K562 (cell line): Measurements from ENCODE around the gene H3-3A. TPM values are rescaled to one million over a fixed set of nuclear protein-coding genes. Genes with fewer than 3 reads are reported as not detected.

Experiments used
- ADNP ChIP-seq: fragments of 200-800 bp; sonication (Bioruptor generic); IDR thresholded peaks from 2 replicates; pipeline ENCODE4 v1.6.1; 2016; ENCODE audit warnings: missing genetic modification characterization, missing compliant biosample characterization
- CTBP1 ChIP-seq: fragments of 450-650 bp; IDR thresholded peaks from 2 replicates; pipeline ENCODE4 v1.6.1; 2016; ENCODE audit warnings: borderline replicate concordance
- HDAC2 ChIP-seq: fragments of 450-650 bp; IDR thresholded peaks from 2 replicates; pipeline ENCODE4 v1.6.1; 2016; ENCODE audit warnings: mild to moderate bottlenecking
- HDAC8 ChIP-seq: fragments of 450-650 bp; IDR thresholded peaks from 2 replicates; pipeline ENCODE4 v1.6.1; 2016; ENCODE audit warnings: mild to moderate bottlenecking, missing genetic modification characterization, moderate library complexity, missing compliant biosample characterization
- KDM2B ChIP-seq: fragments of 250-450 bp; sonication (Bioruptor Pico); IDR thresholded peaks from 2 replicates; pipeline ENCODE4 v1.8.0; 2021; ENCODE audit warnings: mild to moderate bottlenecking, moderate library complexity
- MLLT1 ChIP-seq, 2 experiments: fragments of 450-650 bp; IDR thresholded peaks; 2 replicates each; pipeline ENCODE4 v1.6.1; 2016
- NR3C1 ChIP-seq: sonication (generic); formaldehyde crosslinking; IDR thresholded peaks from 2 replicates; pipeline ENCODE4 v1.8.1; 2022; ENCODE audit warnings: missing genetic modification reagents
- SMARCC2 ChIP-seq: fragments of 450-650 bp; IDR thresholded peaks from 2 replicates; pipeline ENCODE4 v1.6.1; 2017; ENCODE audit warnings: antibody characterized with exemption, moderate library complexity, mild to moderate bottlenecking, low read depth
- ZKSCAN8 ChIP-seq: fragments of 200-800 bp; sonication (Bioruptor generic); IDR thresholded peaks from 2 replicates; pipeline ENCODE4 v1.6.1; 2016; ENCODE audit warnings: missing genetic modification characterization, missing compliant biosample characterization
- ZNF644 ChIP-seq: fragments of 200-800 bp; sonication (Bioruptor generic); IDR thresholded peaks from 2 replicates; pipeline ENCODE4 v1.6.1; 2016; ENCODE audit warnings: low read depth, missing genetic modification characterization, missing compliant biosample characterization
- polyA plus RNA-seq, 8 experiments: library from polyadenylated mRNA; depleted of rRNA in 4 of 8; stranded (reverse) in 5 of 8; unstranded in 3 of 8; fragments of >200 nt; fragmentation: Nextera tagmentation in 2 of 8; fragmentation: Illumina TruSeq in 1 of 8; extraction: Ambion mirVana in 2 of 8; extraction: Trizol in 1 of 8; gene quantifications; 2 replicates each; pipeline versions ENCODE4 v1.2.1 to v1.2.3, GENCODE V29; 2011 to 2014; ENCODE audit warnings: inconsistent platforms in 1 of 8, missing spikeins in 1 of 8
- total RNA-seq, 7 experiments: library from RNA; depleted of rRNA in 6 of 7; stranded (reverse); fragments of >200 nt in 6 of 7; fragmentation: Illumina TruSeq in 2 of 7; extraction: Trizol in 2 of 7; gene quantifications; 2 replicates each; pipeline versions ENCODE4 v1.2.1 to v1.2.3, GENCODE V29; 2011 to 2021; ENCODE audit warnings: low replicate concordance in 1 of 7
- TF ChIP-seq, protein P1 (sequence below): fragments of 250-450 bp; sonication (Bioruptor Pico); IDR thresholded peaks from 2 replicates; pipeline ENCODE4 v1.4.0; 2020; ENCODE audit warnings: mild to moderate bottlenecking, moderate library complexity
- TF ChIP-seq, protein P2 (sequence below): fragments of 450-650 bp; formaldehyde crosslinking; IDR thresholded peaks from 2 replicates; pipeline ENCODE4 v1.4.0; 2020; ENCODE audit warnings: mild to moderate bottlenecking
- TF ChIP-seq, protein P3 (sequence below): sonication (generic); formaldehyde crosslinking; IDR thresholded peaks from 2 replicates; pipeline ENCODE4 v1.8.0; 2023; ENCODE audit warnings: missing genetic modification reagents, mild to moderate bottlenecking, borderline replicate concordance
- TF ChIP-seq, protein P4 (sequence below): sonication (generic); formaldehyde crosslinking; IDR thresholded peaks from 2 replicates; pipeline ENCODE4 v1.9.0; 2022; ENCODE audit warnings: mild to moderate bottlenecking, missing genetic modification reagents

The H3-3A gene
- total and polyA plus RNA-seq, 9 of the 15 experiments (the other 6 are each of a cell fraction or from before 2014, with no cell fraction given) = 426 to 1,083 (median 591) TPM

DNA sequence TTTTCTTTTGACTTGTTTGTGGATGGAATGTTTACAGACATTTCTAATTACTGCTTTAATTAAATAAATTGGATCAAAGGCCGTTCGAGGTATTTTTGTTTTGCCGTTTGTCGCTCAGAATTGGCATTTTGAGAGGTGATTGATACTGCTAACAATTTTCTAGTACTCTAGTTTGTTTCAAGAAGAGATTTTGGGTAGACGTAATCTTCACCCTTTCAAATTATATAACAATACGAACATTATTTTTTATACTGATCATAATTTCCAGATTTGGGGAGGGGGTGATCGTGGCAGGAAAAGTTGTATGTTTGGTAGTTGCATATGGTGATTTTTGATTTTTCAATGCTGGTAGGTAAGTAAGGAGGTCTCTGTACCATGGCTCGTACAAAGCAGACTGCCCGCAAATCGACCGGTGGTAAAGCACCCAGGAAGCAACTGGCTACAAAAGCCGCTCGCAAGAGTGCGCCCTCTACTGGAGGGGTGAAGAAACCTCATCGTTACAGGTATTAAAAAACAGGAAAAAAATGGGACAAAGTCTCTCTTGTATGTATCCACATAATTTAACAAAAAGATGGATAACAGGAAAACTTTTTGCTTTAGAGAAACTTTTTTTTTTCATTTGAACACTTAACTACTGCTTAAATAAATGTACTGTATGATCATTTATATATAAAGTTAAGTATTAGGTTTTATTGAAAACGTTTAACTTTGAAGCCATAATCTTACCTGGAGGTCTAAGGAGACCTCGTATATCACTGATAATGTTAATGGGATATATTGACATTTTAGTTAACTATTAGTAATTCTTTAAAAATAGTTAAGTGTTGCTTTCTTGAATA, 1.7 kb downstream of the H3-3A start (continued):
- TF ChIP-seq, protein P1, sequence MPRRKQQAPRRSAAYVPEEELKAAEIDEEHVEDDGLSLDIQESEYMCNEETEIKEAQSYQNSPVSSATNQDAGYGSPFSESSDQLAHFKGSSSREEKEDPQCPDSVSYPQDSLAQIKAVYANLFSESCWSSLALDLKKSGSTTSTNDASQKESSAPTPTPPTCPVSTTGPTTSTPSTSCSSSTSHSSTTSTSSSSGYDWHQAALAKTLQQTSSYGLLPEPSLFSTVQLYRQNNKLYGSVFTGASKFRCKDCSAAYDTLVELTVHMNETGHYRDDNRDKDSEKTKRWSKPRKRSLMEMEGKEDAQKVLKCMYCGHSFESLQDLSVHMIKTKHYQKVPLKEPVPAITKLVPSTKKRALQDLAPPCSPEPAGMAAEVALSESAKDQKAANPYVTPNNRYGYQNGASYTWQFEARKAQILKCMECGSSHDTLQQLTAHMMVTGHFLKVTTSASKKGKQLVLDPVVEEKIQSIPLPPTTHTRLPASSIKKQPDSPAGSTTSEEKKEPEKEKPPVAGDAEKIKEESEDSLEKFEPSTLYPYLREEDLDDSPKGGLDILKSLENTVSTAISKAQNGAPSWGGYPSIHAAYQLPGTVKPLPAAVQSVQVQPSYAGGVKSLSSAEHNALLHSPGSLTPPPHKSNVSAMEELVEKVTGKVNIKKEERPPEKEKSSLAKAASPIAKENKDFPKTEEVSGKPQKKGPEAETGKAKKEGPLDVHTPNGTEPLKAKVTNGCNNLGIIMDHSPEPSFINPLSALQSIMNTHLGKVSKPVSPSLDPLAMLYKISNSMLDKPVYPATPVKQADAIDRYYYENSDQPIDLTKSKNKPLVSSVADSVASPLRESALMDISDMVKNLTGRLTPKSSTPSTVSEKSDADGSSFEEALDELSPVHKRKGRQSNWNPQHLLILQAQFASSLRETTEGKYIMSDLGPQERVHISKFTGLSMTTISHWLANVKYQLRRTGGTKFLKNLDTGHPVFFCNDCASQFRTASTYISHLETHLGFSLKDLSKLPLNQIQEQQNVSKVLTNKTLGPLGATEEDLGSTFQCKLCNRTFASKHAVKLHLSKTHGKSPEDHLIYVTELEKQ (CRISPR knock-in tag) = no peak
- TF ChIP-seq HDAC8 (tag) (no peak), HDAC2 (peak; percentile 47; the same call in 1 of the 2 replicates), ZNF644 (tag) (0 out of 2 replicates have a peak, but pooled peaks have one; percentile 60), KDM2B (CRISPR knock-in tag) (no peak), NR3C1 (CRISPR knock-in tag) (no peak), MLLT1 (IDR thresholded peaks at IDR 0.05) (peak; percentile 68 to 93), ADNP (tag) (peak; percentile 69), ZKSCAN8 (CRISPR knock-in tag) (no peak), SMARCC2 (peak; percentile 73; the same call in 1 of the 2 replicates), CTBP1 (peak; percentile 30; the same call in 1 of the 2 replicates)
- TF ChIP-seq, protein P2, sequence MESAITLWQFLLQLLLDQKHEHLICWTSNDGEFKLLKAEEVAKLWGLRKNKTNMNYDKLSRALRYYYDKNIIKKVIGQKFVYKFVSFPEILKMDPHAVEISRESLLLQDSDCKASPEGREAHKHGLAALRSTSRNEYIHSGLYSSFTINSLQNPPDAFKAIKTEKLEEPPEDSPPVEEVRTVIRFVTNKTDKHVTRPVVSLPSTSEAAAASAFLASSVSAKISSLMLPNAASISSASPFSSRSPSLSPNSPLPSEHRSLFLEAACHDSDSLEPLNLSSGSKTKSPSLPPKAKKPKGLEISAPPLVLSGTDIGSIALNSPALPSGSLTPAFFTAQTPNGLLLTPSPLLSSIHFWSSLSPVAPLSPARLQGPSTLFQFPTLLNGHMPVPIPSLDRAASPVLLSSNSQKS (CRISPR knock-in tag) = no peak
- TF ChIP-seq, protein P3, sequence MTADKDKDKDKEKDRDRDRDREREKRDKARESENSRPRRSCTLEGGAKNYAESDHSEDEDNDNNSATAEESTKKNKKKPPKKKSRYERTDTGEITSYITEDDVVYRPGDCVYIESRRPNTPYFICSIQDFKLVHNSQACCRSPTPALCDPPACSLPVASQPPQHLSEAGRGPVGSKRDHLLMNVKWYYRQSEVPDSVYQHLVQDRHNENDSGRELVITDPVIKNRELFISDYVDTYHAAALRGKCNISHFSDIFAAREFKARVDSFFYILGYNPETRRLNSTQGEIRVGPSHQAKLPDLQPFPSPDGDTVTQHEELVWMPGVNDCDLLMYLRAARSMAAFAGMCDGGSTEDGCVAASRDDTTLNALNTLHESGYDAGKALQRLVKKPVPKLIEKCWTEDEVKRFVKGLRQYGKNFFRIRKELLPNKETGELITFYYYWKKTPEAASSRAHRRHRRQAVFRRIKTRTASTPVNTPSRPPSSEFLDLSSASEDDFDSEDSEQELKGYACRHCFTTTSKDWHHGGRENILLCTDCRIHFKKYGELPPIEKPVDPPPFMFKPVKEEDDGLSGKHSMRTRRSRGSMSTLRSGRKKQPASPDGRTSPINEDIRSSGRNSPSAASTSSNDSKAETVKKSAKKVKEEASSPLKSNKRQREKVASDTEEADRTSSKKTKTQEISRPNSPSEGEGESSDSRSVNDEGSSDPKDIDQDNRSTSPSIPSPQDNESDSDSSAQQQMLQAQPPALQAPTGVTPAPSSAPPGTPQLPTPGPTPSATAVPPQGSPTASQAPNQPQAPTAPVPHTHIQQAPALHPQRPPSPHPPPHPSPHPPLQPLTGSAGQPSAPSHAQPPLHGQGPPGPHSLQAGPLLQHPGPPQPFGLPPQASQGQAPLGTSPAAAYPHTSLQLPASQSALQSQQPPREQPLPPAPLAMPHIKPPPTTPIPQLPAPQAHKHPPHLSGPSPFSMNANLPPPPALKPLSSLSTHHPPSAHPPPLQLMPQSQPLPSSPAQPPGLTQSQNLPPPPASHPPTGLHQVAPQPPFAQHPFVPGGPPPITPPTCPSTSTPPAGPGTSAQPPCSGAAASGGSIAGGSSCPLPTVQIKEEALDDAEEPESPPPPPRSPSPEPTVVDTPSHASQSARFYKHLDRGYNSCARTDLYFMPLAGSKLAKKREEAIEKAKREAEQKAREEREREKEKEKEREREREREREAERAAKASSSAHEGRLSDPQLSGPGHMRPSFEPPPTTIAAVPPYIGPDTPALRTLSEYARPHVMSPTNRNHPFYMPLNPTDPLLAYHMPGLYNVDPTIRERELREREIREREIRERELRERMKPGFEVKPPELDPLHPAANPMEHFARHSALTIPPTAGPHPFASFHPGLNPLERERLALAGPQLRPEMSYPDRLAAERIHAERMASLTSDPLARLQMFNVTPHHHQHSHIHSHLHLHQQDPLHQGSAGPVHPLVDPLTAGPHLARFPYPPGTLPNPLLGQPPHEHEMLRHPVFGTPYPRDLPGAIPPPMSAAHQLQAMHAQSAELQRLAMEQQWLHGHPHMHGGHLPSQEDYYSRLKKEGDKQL = no peak
- TF ChIP-seq, protein P4, sequence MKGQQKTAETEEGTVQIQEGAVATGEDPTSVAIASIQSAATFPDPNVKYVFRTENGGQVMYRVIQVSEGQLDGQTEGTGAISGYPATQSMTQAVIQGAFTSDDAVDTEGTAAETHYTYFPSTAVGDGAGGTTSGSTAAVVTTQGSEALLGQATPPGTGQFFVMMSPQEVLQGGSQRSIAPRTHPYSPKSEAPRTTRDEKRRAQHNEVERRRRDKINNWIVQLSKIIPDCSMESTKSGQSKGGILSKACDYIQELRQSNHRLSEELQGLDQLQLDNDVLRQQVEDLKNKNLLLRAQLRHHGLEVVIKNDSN (CRISPR knock-in tag) = no peak
